Thyroid gland (tissue), 4 donors: Measurements from ENCODE around the gene EDIL3. TPM values are rescaled to one million over a fixed set of nuclear protein-coding genes. Genes with fewer than 3 reads are reported as not detected.

Experiments
- DNase-seq, 2 donors: peaks; one replicate each; pipeline ENCODE4 v3.0.0-alpha.2; 2019
- H3K27ac ChIP-seq, 3 donors: fragments of 200-600 bp; sonication (generic); 1 replicate in 2 of 3; 2 replicates in 1 of 3; pipeline ENCODE4 v1.5.1; 2016 to 2019; ENCODE audit warnings: mild to moderate bottlenecking in 1 of 3, moderate library complexity in 1 of 3
- H3K27me3 ChIP-seq: fragments of 200-600 bp; sonication (generic); one replicate; pipeline ENCODE4 v1.5.1; 2019
- H3K36me3 ChIP-seq, 2 donors: fragments of 200-600 bp; sonication (generic); one replicate each; pipeline ENCODE4 v1.5.1; 2016 to 2019
- H3K4me1 ChIP-seq, 2 donors: fragments of 200-600 bp; sonication (generic); one replicate each; pipeline ENCODE4 v1.5.1; 2017 to 2019
- H3K4me3 ChIP-seq, 3 donors: fragments of 200-600 bp; sonication (generic); replicated peaks in 1 of 3; 1 replicate in 2 of 3; 2 replicates in 1 of 3; pipeline ENCODE4 v1.5.1; 2016; ENCODE audit warnings: mild to moderate bottlenecking in 1 of 3
- H3K9me3 ChIP-seq: fragments of 200-600 bp; sonication (generic); one replicate; pipeline ENCODE4 v1.5.1; 2017
- CTCF ChIP-seq, 6 experiments: fragments of 200-600 bp in 3 of 6; fragments of 450-650 bp in 3 of 6; sonication (generic) in 3 of 6; IDR thresholded peaks; one replicate each; pipeline ENCODE4 v1.5.1; 2016 to 2019; ENCODE audit warnings: antibody characterized with exemption in 6 of 6, mild to moderate bottlenecking in 2 of 6, inconsistent platforms in 1 of 6, moderate library complexity in 1 of 6
- POLR2A ChIP-seq, 2 donors: fragments of 450-650 bp; IDR thresholded peaks; one replicate each; pipeline ENCODE4 v1.6.1; 2017; ENCODE audit warnings: antibody characterized with exemption in 2 of 2, mild to moderate bottlenecking in 2 of 2, moderate library complexity in 1 of 2
- WGBS, 2 donors: methylation state at CpG; one replicate each; pipeline ENCODE4 v1.1.5; 2017; 5-methylcytosine and 5-hydroxymethylcytosine counted together
- intact Hi-C: fragments of 100-400 bp; cut with DNase I; formaldehyde crosslinking; loops from one replicate; pipeline ENCODE4 v1.15.1; 2023
- total RNA-seq, 4 donors: library from RNA; depleted of rRNA; stranded (reverse); fragments of >200 nt; gene quantifications; one replicate each; pipeline ENCODE4 v1.2.3, GENCODE V29; 2016

The EDIL3 gene
- total RNA-seq, 4 donors from 2014 or later = 2.0 to 5.5 (median 3.3) TPM

GRCh38 chr5:84228266-84228665, 156.4 kb downstream of the EDIL3 start:
- Histone ChIP-seq H3K4me3 (no peak overlapping the region), H3K4me1 (no peaks in the 10 kb centered on the region), H3K27me3 (no peaks in the 10 kb centered on the region), H3K27ac (no peak overlapping the region), H3K36me3 (no peaks in the 10 kb centered on the region), H3K9me3 (no peaks in the 10 kb centered on the region)
- intact Hi-C loops = no loop called here
- no peak for TF ChIP-seq CTCF (IDR thresholded peaks at IDR 0.05)
- no peak for TF ChIP-seq POLR2A (IDR thresholded peaks at IDR 0.05)
- DNase-seq = no peak

- DNase-seq = no peak
- TF ChIP-seq POLR2A (IDR thresholded peaks at IDR 0.05) = no peak
- no peak for TF ChIP-seq CTCF (IDR thresholded peaks at IDR 0.05)
- intact Hi-C loops = no loop called here
- Histone ChIP-seq H3K36me3 (no peaks in the 10 kb centered on the region), H3K4me1 (no peaks in the 10 kb centered on the region), H3K27me3 (no peaks in the 10 kb centered on the region), H3K4me3 (no peak overlapping the region), H3K9me3 (no peaks in the 10 kb centered on the region), H3K27ac (no peak overlapping the region)
Measured at GRCh38 chr5:84227236-84227635, 157.4 kb downstream of the EDIL3 start.

DNA sequence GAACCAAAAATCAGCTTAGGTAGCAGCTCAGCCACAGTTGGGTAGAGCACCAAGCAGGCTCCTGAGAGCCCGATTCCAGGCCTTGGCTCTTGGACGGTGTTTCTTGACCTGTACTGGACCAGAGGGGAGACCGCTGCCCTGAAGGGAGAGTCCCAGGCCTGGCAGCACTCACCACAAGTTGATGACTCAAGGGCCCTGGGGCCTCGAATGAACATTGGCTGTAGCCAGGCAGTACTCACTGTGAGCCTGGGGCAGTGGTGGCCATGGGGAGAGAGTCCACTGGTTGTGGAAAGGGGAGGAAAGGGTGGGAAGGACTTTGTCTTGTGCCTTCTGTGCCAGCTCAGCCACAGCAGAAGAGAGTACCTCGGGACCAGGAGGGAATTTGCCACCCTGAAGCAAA, 166.1 kb downstream of the EDIL3 start:
- Histone ChIP-seq H3K4me1 (no peaks in the 10 kb centered on the region), H3K27me3 (no peaks in the 10 kb centered on the region), H3K36me3 (no peaks in the 10 kb centered on the region), H3K9me3 (no peaks in the 10 kb centered on the region), H3K27ac (no peak overlapping the region), H3K4me3 (no peak overlapping the region)
- no peak for TF ChIP-seq CTCF (IDR thresholded peaks at IDR 0.05)
- no peak for TF ChIP-seq POLR2A (IDR thresholded peaks at IDR 0.05)
- intact Hi-C loops = no loop called here
- WGBS, 2 donors = 50 to 75% methylated on average over 4 to 5 of the region's 5 CpGs
- DNase-seq = no peak

GRCh38 chr5:84215521-84215920, 169.2 kb downstream of the EDIL3 start:
- Histone ChIP-seq H3K9me3 (no peaks in the 10 kb centered on the region), H3K27ac (no peak overlapping the region), H3K4me1 (no peaks in the 10 kb centered on the region), H3K4me3 (no peak overlapping the region), H3K36me3 (no peaks in the 10 kb centered on the region), H3K27me3 (no peaks in the 10 kb centered on the region)
- 96 to 98% methylated on average over 3 of the region's 3 CpGs for WGBS, 2 donors
- no peak for DNase-seq
- intact Hi-C loops = no loop called here
- no peak for TF ChIP-seq POLR2A (IDR thresholded peaks at IDR 0.05)
- no peak for TF ChIP-seq CTCF (IDR thresholded peaks at IDR 0.05)

DNA sequence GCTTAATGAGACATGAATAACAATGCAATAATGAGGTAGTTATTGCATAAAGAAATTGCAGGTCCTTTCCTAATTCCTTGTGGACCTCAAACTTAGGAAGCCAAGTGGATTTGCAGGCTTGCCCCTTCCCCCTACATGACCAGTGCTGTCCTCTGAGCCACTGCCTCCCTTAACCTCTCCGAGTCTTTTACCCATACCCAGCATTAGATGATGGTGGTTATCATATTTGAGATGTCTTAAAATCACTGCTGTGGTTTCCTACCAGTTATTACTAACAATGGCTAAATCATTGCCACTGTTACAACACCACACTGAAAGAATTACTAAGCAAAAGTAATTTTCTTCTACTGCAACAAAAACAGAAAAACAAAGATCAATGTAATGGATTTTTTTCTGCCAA, 170.8 kb downstream of the EDIL3 start:
- H3K36me3 ChIP-seq = no peaks in the 10 kb centered on the region
- DNase-seq = no peak
- intact Hi-C loops = no loop called here
- H3K4me1 ChIP-seq = no peaks in the 10 kb centered on the region
- WGBS, 2 donors = 70 to 91% methylated on average over 1 of the region's 1 CpG
- H3K9me3 ChIP-seq = no peaks in the 10 kb centered on the region
- H3K27ac ChIP-seq = no peak overlapping the region
- no peaks in the 10 kb centered on the region for H3K27me3 ChIP-seq
- TF ChIP-seq CTCF (IDR thresholded peaks at IDR 0.05) (no peak), POLR2A (IDR thresholded peaks at IDR 0.05) (no peak)
- H3K4me3 ChIP-seq = no peak overlapping the region
